Measurements from ENCODE around the gene LEMD2.

- TF ChIP-seq HDGF (IDR thresholded peaks at IDR 0.05; ENCODE audit: borderline replicate concordance) (no peak), ELF4 (IDR thresholded peaks at IDR 0.05) (no peak), FOXM1 (IDR thresholded peaks at IDR 0.05; ENCODE audit: borderline replicate concordance) (no peak), ZNF384 (IDR thresholded peaks at IDR 0.05) (no peak), BHLHE40 (IDR thresholded peaks at IDR 0.05; ENCODE audit: borderline replicate concordance) (no peak), NFRKB (IDR thresholded peaks at IDR 0.05) (no peak), LEF1 (IDR thresholded peaks at IDR 0.05; ENCODE audit: borderline replicate concordance) (no peak), SP1 (IDR thresholded peaks at IDR 0.05) (no peak), ARNT (IDR thresholded peaks at IDR 0.05) (no peak), FOXA1 (IDR thresholded peaks at IDR 0.05) (no peak)
Observed at GRCh38 chr6:33763483-33763882, 25.4 kb downstream of the LEMD2 start.

All from HEK293T (cell line).